Lower leg skin (tissue), 4 donors: ENCODE results near the gene ZNF280A. TPM values are rescaled to one million over a fixed set of nuclear protein-coding genes. Genes with fewer than 3 reads are reported as not detected.
"Not testable (repeated sequence)": the region's sequence is repeated elsewhere in the genome, so short reads cannot be mapped to it uniquely, and the experiment has no call there.

Experiments
- DNase-seq, 2 donors: peaks; one replicate each; pipeline ENCODE4 v3.0.0-alpha.2; 2019; ENCODE audit warnings: low spot score in 2 of 2
- H3K4me3 ChIP-seq: fragments of 200-600 bp; sonication (generic); 2 replicates; pipeline ENCODE4 v1.5.1; 2017; ENCODE audit warnings: mild to moderate bottlenecking, low read depth; ENCODE audit not compliant: poor library complexity, severe bottlenecking
- CTCF ChIP-seq, 3 donors: fragments of 450-650 bp; IDR thresholded peaks; one replicate each; pipeline ENCODE4 v1.5.1; 2016; ENCODE audit warnings: antibody characterized with exemption in 3 of 3, mild to moderate bottlenecking in 3 of 3, moderate library complexity in 2 of 3
- POLR2A ChIP-seq, 2 donors: fragments of 450-650 bp; IDR thresholded peaks; one replicate each; pipeline ENCODE4 v1.6.1; 2016 to 2017; ENCODE audit warnings: antibody characterized with exemption in 2 of 2, mild to moderate bottlenecking in 1 of 2, moderate library complexity in 1 of 2
- WGBS, 2 donors: methylation state at CpG; one replicate each; pipeline ENCODE4 v1.1.5; 2018; 5-methylcytosine and 5-hydroxymethylcytosine counted together
- intact Hi-C: fragments of 100-400 bp; cut with DNase I; formaldehyde crosslinking; loops from one replicate; pipeline ENCODE4 v1.15.0; 2023; ENCODE audit warnings: low total_unique reads
- total RNA-seq, 4 donors: library from RNA; depleted of rRNA; stranded (reverse); fragments of >200 nt; gene quantifications; one replicate each; pipeline ENCODE4 v1.1.0, GENCODE V29; 2016

ZNF280A gene
- total RNA-seq, 4 donors from 2014 or later: 0.32 TPM; not detected in 3

DNA sequence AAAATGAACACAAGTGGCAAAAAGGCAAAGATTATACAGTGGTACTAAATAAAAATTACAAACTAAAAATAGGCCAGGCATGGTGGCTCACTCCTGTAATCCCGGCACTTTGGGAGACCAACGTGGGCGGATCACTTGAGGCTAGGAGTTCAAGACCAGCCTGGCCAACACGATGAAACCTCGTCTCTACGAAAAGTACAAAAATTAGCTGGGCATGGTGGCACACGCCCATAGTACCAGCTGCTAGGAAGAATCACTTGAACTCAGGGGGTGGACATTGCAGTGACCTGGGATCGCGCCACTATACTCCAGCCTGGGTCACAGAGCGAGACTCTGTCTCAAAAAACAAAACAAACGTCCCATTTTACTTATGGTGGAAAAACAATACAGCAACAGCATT, 36.0 kb downstream of the ZNF280A start:
- intact Hi-C loops: no loop called here
- 90 to 92% methylated on average over 11 of the region's 11 CpGs for WGBS, 2 donors
- no peak overlapping the region for H3K4me3 ChIP-seq
- TF ChIP-seq POLR2A (IDR thresholded peaks at IDR 0.05) (no peak), CTCF (IDR thresholded peaks at IDR 0.05) (no peak)
- no peak for DNase-seq

- WGBS, 2 donors: 81 to 89% methylated on average over 2 of the region's 2 CpGs
- no peak for DNase-seq
These were observed 39.1 kb downstream of the ZNF280A start for GRCh38 chr22:22480940-22481339.

GRCh38 chr22:22479999-22480532, 40.0 kb downstream of the ZNF280A start:
- no peak overlapping the region for H3K4me3 ChIP-seq

More at GRCh38 chr22:22480940-22481339, 39.1 kb downstream of the ZNF280A start:
- intact Hi-C loops: no loop called here
- H3K4me3 ChIP-seq: no peak overlapping the region
- TF ChIP-seq POLR2A (IDR thresholded peaks at IDR 0.05): no peak
- no peak for TF ChIP-seq CTCF (IDR thresholded peaks at IDR 0.05)

DNA sequence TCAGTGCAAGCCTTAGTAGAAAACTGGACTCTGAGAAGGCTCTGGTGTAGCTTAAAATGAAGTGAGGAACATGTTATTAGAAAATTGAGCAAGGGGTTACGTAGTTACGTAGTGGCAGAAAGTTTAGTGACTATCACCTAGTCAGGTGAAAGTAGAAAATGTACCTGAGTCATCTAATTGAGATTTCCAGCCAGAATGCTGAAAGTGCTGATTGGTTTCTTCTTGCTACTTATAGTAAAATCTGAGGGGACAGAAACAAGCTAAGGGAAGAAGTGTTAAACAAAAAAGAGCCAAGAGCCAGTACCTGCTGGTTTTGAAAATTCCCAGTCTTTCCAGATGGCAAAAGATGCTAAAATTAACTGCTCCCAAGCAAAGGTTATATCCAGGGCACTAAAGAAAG, 41.0 kb downstream of the ZNF280A start:
- 88 to 93% methylated on average over 2 of the region's 2 CpGs for WGBS, 2 donors
- H3K4me3 ChIP-seq: no peak overlapping the region
- intact Hi-C loops: no loop called here
- TF ChIP-seq POLR2A (IDR thresholded peaks at IDR 0.05) (no peak), CTCF (IDR thresholded peaks at IDR 0.05) (no peak)
- no peak for DNase-seq

More at GRCh38 chr22:22479999-22480532, 40.0 kb downstream of the ZNF280A start:
- no peak for TF ChIP-seq CTCF (IDR thresholded peaks at IDR 0.05)
- intact Hi-C loops: no loop called here
- DNase-seq: no peak
- 93 to 99% methylated on average over 5 of the region's 5 CpGs for WGBS, 2 donors

GRCh38 chr22:22478470-22478869, 41.6 kb downstream of the ZNF280A start:
- intact Hi-C loops: no loop called here
- TF ChIP-seq CTCF (IDR thresholded peaks at IDR 0.05) (no peak), POLR2A (IDR thresholded peaks at IDR 0.05) (no peak)
- no peak overlapping the region for H3K4me3 ChIP-seq
- DNase-seq: no peak

DNA sequence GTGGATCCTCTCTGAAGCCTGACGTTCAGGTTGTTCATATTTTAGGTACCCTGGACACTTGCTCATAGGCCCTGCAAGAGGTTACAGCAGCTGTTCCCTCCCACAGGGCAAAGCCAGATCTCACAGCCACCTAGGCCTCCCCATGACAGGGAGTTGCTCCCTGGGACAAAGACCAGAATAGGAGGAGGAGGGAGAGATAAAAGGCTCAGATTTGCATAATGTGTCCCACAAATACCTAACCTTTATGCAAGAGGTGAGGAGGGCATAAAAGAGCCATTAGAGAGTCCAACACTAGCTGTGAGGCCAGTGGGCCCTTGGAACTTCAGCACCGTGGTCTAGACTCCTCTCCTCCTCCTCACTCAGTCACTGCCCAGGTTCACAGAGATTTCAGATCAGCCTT, 45.3 kb downstream of the ZNF280A start:
- 44 to 61% methylated on average over 2 of the region's 2 CpGs for WGBS, 2 donors

GRCh38 chr22:22471104-22471503, 49.0 kb downstream of the ZNF280A start:
- WGBS, 2 donors: 62 to 89% methylated on average over 5 of the region's 5 CpGs
- H3K4me3 ChIP-seq, intact Hi-C loops, DNase-seq: not testable (repeated sequence)

More for the DNA sequence above, 45.3 kb downstream of the ZNF280A start:
- TF ChIP-seq POLR2A (IDR thresholded peaks at IDR 0.05): no peak
- no peak overlapping the region for H3K4me3 ChIP-seq
- intact Hi-C loops: no loop called here
- no peak for DNase-seq
